ENCODE results near the gene SPTBN4. TPM values are rescaled to one million over a fixed set of nuclear protein-coding genes. Genes with fewer than 3 reads are reported as not detected.

SPTBN4 gene
- total RNA-seq, 1 donor from 2014 or later = 27.5 TPM

- DNase-seq = no peak
Observed at GRCh38 chr19:40604647-40605215, 137.9 kb downstream of the SPTBN4 start.

- DNase-seq = no peak
Observed at GRCh38 chr19:40605216-40605971, 138.6 kb downstream of the SPTBN4 start.

GRCh38 chr19:40607311-40608239 lies 140.8 kb downstream of the SPTBN4 start:
- DNase-seq = no peak

GRCh38 chr19:40608240-40608621 lies 141.4 kb downstream of the SPTBN4 start:
- no peak for DNase-seq

- no peak for DNase-seq
Observed at GRCh38 chr19:40608957-40609356, 142.2 kb downstream of the SPTBN4 start.

GRCh38 chr19:40609561-40610395 lies 143.0 kb downstream of the SPTBN4 start:
- no peak for DNase-seq

- no peak for DNase-seq
Observed at GRCh38 chr19:40610396-40611064, 143.7 kb downstream of the SPTBN4 start.

- no peak for DNase-seq
Observed at GRCh38 chr19:40611096-40611495, 144.3 kb downstream of the SPTBN4 start.

GRCh38 chr19:40611900-40612698 lies 145.3 kb downstream of the SPTBN4 start:
- no peak for DNase-seq

- no peak for DNase-seq
Observed at GRCh38 chr19:40612831-40613689, 146.3 kb downstream of the SPTBN4 start.

- DNase-seq = no peak
Observed at GRCh38 chr19:40613690-40614621, 147.2 kb downstream of the SPTBN4 start.

GRCh38 chr19:40614622-40615411 lies 148.0 kb downstream of the SPTBN4 start:
- DNase-seq = no peak

- no peak for DNase-seq
Observed at GRCh38 chr19:40616178-40616577, 149.4 kb downstream of the SPTBN4 start.

GRCh38 chr19:40616941-40617340 lies 150.1 kb downstream of the SPTBN4 start:
- no peak for DNase-seq

- DNase-seq = no peak
Observed at GRCh38 chr19:40617961-40618360, 151.2 kb downstream of the SPTBN4 start.

GRCh38 chr19:40619333-40620160 lies 152.7 kb downstream of the SPTBN4 start:
- DNase-seq = no peak

GRCh38 chr19:40620161-40620485 lies 153.3 kb downstream of the SPTBN4 start:
- no peak for DNase-seq

Data from occipital lobe (tissue), 2 donors.